Glutamatergic neuron (in vitro differentiated cells): Measurements from ENCODE around the gene CLPSL1. TPM values are rescaled to one million over a fixed set of nuclear protein-coding genes. Genes with fewer than 3 reads are reported as not detected.
A peak's percentile ranks its signal among the peaks of the same experiment; 100 is the strongest.

Experiments used
- DNase-seq: peaks from one replicate; pipeline ENCODE4 v3.0.0; 2022
- H3K27ac Mint-ChIP-seq: one replicate; pipeline ENCODE4 v1.8.0; 2020; ENCODE audit warnings: mild to moderate bottlenecking, mixed read lengths, inconsistent platforms; ENCODE audit not compliant: unreplicated experiment
- H3K27me3 Mint-ChIP-seq: one replicate; pipeline ENCODE4 v1.8.0; 2020; ENCODE audit warnings: mild to moderate bottlenecking, moderate library complexity, mixed read lengths, inconsistent platforms; ENCODE audit not compliant: unreplicated experiment
- H3K36me3 Mint-ChIP-seq: one replicate; pipeline ENCODE4 v1.8.0; 2020; ENCODE audit warnings: mild to moderate bottlenecking, mixed read lengths, inconsistent platforms; ENCODE audit not compliant: unreplicated experiment
- H3K4me1 Mint-ChIP-seq: one replicate; pipeline ENCODE4 v1.8.0; 2020; ENCODE audit warnings: mild to moderate bottlenecking, low read depth, mixed read lengths, inconsistent platforms; ENCODE audit not compliant: unreplicated experiment
- H3K4me3 Mint-ChIP-seq: one replicate; pipeline ENCODE4 v1.8.0; 2020; ENCODE audit warnings: mild to moderate bottlenecking, mixed read lengths, inconsistent platforms; ENCODE audit not compliant: unreplicated experiment
- H3K9me3 Mint-ChIP-seq: one replicate; pipeline ENCODE4 v1.8.0; 2020; ENCODE audit warnings: mild to moderate bottlenecking, moderate library complexity, mixed read lengths, inconsistent platforms; ENCODE audit not compliant: unreplicated experiment
- total RNA-seq: library from RNA; stranded (reverse); fragmentation: NEBNext Ultra II Directional; extraction: Animal tissue kit (Norgen Biotek cat#: 25700); gene quantifications from one replicate; pipeline ENCODE4 v1.2.1, GENCODE V29; 2021; ENCODE audit not compliant: unreplicated experiment
- TF ChIP-seq, protein P1 (sequence below): fragments of 200-600 bp; sonication (generic); IDR thresholded peaks from one replicate; pipeline ENCODE4 v1.5.0; 2021; ENCODE audit not compliant: partially characterized antibody, unreplicated experiment

Gene CLPSL1
- total RNA-seq, 1 donor from 2014 or later: not detected

GRCh38 chr6:35735452-35735851, 45.4 kb upstream of the CLPSL1 start:
- Mint-ChIP-seq H3K4me1 (peaks cover 25% of the 10 kb centered on the region), H3K36me3 (no peaks in the 10 kb centered on the region), H3K27me3 (peaks cover 2% of the 10 kb centered on the region), H3K27ac (no peak overlapping the region), H3K9me3 (peaks cover 6% of the 10 kb centered on the region), H3K4me3 (no peak overlapping the region)
- no peak for DNase-seq
- TF ChIP-seq, protein P1, sequence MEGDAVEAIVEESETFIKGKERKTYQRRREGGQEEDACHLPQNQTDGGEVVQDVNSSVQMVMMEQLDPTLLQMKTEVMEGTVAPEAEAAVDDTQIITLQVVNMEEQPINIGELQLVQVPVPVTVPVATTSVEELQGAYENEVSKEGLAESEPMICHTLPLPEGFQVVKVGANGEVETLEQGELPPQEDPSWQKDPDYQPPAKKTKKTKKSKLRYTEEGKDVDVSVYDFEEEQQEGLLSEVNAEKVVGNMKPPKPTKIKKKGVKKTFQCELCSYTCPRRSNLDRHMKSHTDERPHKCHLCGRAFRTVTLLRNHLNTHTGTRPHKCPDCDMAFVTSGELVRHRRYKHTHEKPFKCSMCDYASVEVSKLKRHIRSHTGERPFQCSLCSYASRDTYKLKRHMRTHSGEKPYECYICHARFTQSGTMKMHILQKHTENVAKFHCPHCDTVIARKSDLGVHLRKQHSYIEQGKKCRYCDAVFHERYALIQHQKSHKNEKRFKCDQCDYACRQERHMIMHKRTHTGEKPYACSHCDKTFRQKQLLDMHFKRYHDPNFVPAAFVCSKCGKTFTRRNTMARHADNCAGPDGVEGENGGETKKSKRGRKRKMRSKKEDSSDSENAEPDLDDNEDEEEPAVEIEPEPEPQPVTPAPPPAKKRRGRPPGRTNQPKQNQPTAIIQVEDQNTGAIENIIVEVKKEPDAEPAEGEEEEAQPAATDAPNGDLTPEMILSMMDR: no peak

- DNase-seq: peak; percentile 86
- Mint-ChIP-seq H3K27me3 (peaks cover 2% of the 10 kb centered on the region), H3K4me1 (peaks cover 23% of the 10 kb centered on the region), H3K36me3 (no peaks in the 10 kb centered on the region), H3K9me3 (peaks cover 3% of the 10 kb centered on the region), H3K27ac (no peak overlapping the region), H3K4me3 (no peak overlapping the region)
- TF ChIP-seq, protein P1: peak; percentile 81
These were observed 44.4 kb upstream of the CLPSL1 start for GRCh38 chr6:35736253-35736894.

GRCh38 chr6:35736982-35737412, 43.8 kb upstream of the CLPSL1 start, which contains the start of gene ARMC12:
Gene ARMC12 (plus strand): TSS chr6:35737032. CDS start chr6:35737109, 77 bp downstream.
- H3K27me3 Mint-ChIP-seq: peaks cover 2% of the 10 kb centered on the region
- peaks cover 3% of the 10 kb centered on the region for H3K9me3 Mint-ChIP-seq
- H3K4me1 Mint-ChIP-seq: peaks cover 23% of the 10 kb centered on the region
- DNase-seq: no peak
- H3K27ac Mint-ChIP-seq: peak within 1 kb of the TSS; percentile 73
- TF ChIP-seq, protein P1: no peak
- H3K4me3 Mint-ChIP-seq: peak within 1 kb of the TSS; percentile 17
- H3K36me3 Mint-ChIP-seq: no peaks in the 10 kb centered on the region

DNA sequence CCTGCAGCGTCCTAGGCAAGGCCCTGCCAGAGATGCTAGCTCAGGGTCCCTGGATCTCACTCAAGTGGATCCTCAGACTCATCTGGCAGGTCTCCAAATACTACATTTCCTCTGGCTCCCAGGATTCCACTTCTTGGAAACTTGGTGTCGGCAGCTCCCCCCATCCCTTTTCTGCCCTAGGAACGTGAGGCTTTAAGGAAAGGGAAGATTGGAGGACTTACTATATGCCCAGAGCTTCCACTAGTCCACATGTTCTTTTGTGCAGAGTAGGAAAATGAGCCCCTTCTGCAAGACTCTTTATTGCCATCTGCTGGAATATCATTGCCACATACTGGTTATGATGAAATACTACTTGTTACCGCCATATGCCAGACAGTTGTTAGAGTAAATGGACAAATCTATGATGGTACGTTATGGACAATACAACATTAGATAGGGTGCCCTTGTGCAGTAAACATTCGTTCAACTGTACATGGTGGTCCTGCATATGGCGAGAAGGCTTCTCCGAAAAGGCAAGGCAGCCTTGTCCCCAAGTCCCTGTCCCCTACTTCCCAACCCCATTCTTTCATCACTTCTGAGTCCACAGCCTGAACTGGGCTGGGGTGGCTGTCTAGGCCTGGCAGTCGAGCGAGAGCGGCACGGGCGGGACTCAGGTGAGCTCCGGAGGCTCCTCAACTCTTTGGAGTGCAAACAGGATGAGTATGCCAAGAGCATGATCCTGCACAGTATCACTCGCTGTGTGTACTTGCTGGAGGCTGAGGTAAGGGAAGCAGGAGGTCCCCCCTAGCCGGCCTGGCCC, 43.2 kb upstream of the CLPSL1 start:
- Mint-ChIP-seq H3K4me1 (peaks cover 18% of the 10 kb centered on the region), H3K27me3 (peaks cover 2% of the 10 kb centered on the region), H3K27ac (peak overlapping the region; percentile 73), H3K36me3 (no peaks in the 10 kb centered on the region), H3K9me3 (peaks cover 1% of the 10 kb centered on the region), H3K4me3 (peak overlapping the region; percentile 17)
- TF ChIP-seq, protein P1: peak; percentile 65
- DNase-seq: no peak
